ENCODE data around the gene EPB41L4B.

The EPB41L4B gene

DNA sequence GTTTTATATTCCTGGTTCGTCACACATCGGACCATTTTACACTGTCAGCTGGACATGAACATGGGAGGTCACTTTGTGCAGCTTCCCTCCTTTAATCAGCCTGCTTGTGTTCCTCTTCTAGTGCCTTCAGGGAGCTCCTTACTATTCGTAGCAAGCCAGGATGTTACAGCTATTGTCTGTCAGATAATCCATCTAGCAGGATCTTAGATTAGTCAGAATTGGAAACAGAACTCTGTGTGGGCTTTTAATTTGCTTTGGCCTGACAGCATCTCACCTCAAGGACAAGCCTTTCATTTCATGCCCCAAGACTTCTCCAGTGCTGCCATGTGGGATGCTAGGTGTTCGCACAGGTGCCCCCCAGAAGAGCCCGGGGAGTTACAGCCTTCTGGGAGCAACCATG lies 30.2 kb upstream of the EPB41L4B start:
- Histone ChIP-seq H3K36me3 (ENCODE audit: control insufficient read depth in 2 of 2, insufficient read depth in 1 of 2, low read length in 2 of 2) (no peaks in the 10 kb centered on the region), H3K4me1 (ENCODE audit: control insufficient read depth, insufficient read depth, low read length) (no peaks in the 10 kb centered on the region), H3K27ac (ENCODE audit: extremely low read depth, low read depth, low read length) (no peak overlapping the region), H3K9me3 (ENCODE audit: control insufficient read depth, insufficient read depth, low read depth, low read length) (no peaks in the 10 kb centered on the region), H3K4me3 (ENCODE audit: low read depth, low read length) (no peak overlapping the region)
- ChIA-PET CTCF (interaction anchor here (0.5 kb wide), 1 partner anchor 20 kb away, joined by 3 read pairs; no protein-coding TSS in a partner anchor), POLR2A (no interaction called here)
- TF ChIP-seq ZNF354C (tag by site-specific recombination; IDR thresholded peaks at IDR 0.05; ENCODE audit: borderline replicate concordance, low read depth) (no peak), KLF10 (tag by site-specific recombination; IDR thresholded peaks at IDR 0.05) (no peak), ZNF132 (tag by site-specific recombination; IDR thresholded peaks at IDR 0.05; ENCODE audit: borderline replicate concordance) (no peak), ZNF121 (tag by site-specific recombination; IDR thresholded peaks at IDR 0.05) (no peak), ZBTB21 (tag by site-specific recombination; IDR thresholded peaks at IDR 0.05) (no peak)
- TF ChIP-seq, protein P1, sequence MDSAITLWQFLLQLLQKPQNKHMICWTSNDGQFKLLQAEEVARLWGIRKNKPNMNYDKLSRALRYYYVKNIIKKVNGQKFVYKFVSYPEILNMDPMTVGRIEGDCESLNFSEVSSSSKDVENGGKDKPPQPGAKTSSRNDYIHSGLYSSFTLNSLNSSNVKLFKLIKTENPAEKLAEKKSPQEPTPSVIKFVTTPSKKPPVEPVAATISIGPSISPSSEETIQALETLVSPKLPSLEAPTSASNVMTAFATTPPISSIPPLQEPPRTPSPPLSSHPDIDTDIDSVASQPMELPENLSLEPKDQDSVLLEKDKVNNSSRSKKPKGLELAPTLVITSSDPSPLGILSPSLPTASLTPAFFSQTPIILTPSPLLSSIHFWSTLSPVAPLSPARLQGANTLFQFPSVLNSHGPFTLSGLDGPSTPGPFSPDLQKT (IDR thresholded peaks at IDR 0.05; ENCODE audit: borderline replicate concordance, low read depth, low read length): no peak

DNA sequence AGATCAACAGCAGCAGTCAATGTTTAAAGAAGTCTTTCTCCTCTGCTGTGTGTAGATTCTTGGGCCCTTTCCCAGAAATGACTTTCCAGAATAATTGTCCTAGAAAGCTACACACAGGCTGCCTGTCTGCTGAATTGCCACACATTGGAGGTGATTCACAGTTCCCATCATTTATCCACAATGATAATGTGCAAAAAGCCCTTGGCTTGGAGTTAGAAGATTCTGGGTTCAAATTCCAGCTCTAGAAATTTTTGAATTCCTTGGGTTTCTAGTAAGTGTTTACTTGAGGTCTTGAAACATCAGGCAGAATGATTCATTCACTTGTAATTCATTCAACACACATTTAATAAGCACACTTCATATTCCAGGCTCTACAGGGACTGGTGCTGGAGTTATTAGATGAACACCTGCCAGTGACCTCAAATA lies 28.6 kb upstream of the EPB41L4B start:
- ChIA-PET POLR2A (no interaction called here), CTCF (interaction anchor here (0.7 kb wide), 1 partner anchor 167 kb away, joined by 3 read pairs; no protein-coding TSS in a partner anchor)
- no peak for TF ChIP-seq ZNF146 (tag by site-specific recombination; IDR thresholded peaks at IDR 0.05)
- TF ChIP-seq, protein P2, sequence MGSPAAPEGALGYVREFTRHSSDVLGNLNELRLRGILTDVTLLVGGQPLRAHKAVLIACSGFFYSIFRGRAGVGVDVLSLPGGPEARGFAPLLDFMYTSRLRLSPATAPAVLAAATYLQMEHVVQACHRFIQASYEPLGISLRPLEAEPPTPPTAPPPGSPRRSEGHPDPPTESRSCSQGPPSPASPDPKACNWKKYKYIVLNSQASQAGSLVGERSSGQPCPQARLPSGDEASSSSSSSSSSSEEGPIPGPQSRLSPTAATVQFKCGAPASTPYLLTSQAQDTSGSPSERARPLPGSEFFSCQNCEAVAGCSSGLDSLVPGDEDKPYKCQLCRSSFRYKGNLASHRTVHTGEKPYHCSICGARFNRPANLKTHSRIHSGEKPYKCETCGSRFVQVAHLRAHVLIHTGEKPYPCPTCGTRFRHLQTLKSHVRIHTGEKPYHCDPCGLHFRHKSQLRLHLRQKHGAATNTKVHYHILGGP (tag by site-specific recombination; IDR thresholded peaks at IDR 0.05): peak; percentile 62; the same call in 1 of the 2 replicates
- TF ChIP-seq ZNF132 (tag by site-specific recombination; IDR thresholded peaks at IDR 0.05; ENCODE audit: borderline replicate concordance): no peak
- TF ChIP-seq ZNF266 (tag by site-specific recombination; IDR thresholded peaks at IDR 0.05; ENCODE audit: low read depth): no peak
- H3K4me3 ChIP-seq (ENCODE audit: low read depth, low read length): no peak overlapping the region
- H3K9me3 ChIP-seq (ENCODE audit: control insufficient read depth, insufficient read depth, low read depth, low read length): no peaks in the 10 kb centered on the region
- H3K4me1 ChIP-seq (ENCODE audit: control insufficient read depth, insufficient read depth, low read length): no peaks in the 10 kb centered on the region
- no peaks in the 10 kb centered on the region for H3K36me3 ChIP-seq (ENCODE audit: control insufficient read depth in 2 of 2, insufficient read depth in 1 of 2, low read length in 2 of 2)
- no peak overlapping the region for H3K27ac ChIP-seq (ENCODE audit: extremely low read depth, low read depth, low read length)

GRCh38 chr9:109346904-109347303 lies 26.0 kb upstream of the EPB41L4B start:
- TF ChIP-seq INSM2 (tag by site-specific recombination; IDR thresholded peaks at IDR 0.05) (no peak), ZSCAN30 (tag by site-specific recombination; IDR thresholded peaks at IDR 0.05) (no peak), GLIS1 (tag by site-specific recombination; IDR thresholded peaks at IDR 0.05) (0 out of 2 replicates have a peak, but pooled peaks have one; percentile 10), ZBTB17 (tag by site-specific recombination; IDR thresholded peaks at IDR 0.05) (peak; percentile 55), ZBTB21 (tag by site-specific recombination; IDR thresholded peaks at IDR 0.05) (0 out of 2 replicates have a peak, but pooled peaks have one; percentile 25), ZIC2 (tag by site-specific recombination; IDR thresholded peaks at IDR 0.05) (peak; percentile 52; the same call in 1 of the 2 replicates)
- H3K4me1 ChIP-seq (ENCODE audit: control insufficient read depth, insufficient read depth, low read length): no peaks in the 10 kb centered on the region
- CTCF ChIA-PET: interaction anchor here (0.8 to 2.4 kb wide), 3 partner anchors 13 to 120 kb away, joined by 3 to 7 read pairs (median 3); no protein-coding TSS in a partner anchor
- POLR2A ChIA-PET: no interaction called here
- no peak overlapping the region for H3K4me3 ChIP-seq (ENCODE audit: low read depth, low read length)
- H3K36me3 ChIP-seq (ENCODE audit: control insufficient read depth in 2 of 2, insufficient read depth in 1 of 2, low read length in 2 of 2): no peaks in the 10 kb centered on the region
- H3K27ac ChIP-seq (ENCODE audit: extremely low read depth, low read depth, low read length): no peak overlapping the region
- no peaks in the 10 kb centered on the region for H3K9me3 ChIP-seq (ENCODE audit: control insufficient read depth, insufficient read depth, low read depth, low read length)

All from HEK293 (cell line).